DOHH2 (cell line): ENCODE measurements around the gene SLC16A5.

Experiments used
- EZH2phosphoT487 ChIP-seq: fragments of 200-600 bp; sonication (generic); IDR thresholded peaks from 2 replicates; pipeline ENCODE4 v1.6.1; 2017; ENCODE audit warnings: borderline replicate concordance, mild to moderate bottlenecking, antibody characterized with exemption, low read length, moderate library complexity, mixed read lengths
- TF ChIP-seq, protein P1 (sequence below): fragments of 200-600 bp; sonication (generic); IDR thresholded peaks from one replicate; pipeline ENCODE4 v1.5.1; 2014; ENCODE audit warnings: antibody characterized with exemption, mild to moderate bottlenecking, low read depth, low read length; ENCODE audit not compliant: poor library complexity, severe bottlenecking

DNA sequence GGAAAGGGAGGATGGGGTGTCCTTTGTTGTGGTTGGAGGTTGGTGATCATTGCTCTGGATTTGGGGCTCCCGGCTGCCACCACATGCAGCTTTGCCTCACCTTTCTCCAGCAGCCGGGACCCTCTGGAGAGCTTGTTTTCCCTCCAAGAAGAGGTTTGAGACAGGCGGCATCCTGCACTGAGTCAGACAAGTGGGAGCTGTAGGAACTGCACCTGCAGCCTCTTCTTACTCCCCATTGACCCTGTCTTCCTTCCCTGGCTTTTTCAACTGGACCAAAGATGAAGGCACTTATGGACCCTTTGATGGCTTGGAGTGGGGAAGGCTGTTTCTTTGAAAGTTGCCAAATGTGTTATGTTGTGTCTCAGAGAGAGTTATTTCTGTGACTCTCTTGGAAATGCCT is 24.1 kb upstream of the SLC16A5 start:
- TF ChIP-seq, protein P1, sequence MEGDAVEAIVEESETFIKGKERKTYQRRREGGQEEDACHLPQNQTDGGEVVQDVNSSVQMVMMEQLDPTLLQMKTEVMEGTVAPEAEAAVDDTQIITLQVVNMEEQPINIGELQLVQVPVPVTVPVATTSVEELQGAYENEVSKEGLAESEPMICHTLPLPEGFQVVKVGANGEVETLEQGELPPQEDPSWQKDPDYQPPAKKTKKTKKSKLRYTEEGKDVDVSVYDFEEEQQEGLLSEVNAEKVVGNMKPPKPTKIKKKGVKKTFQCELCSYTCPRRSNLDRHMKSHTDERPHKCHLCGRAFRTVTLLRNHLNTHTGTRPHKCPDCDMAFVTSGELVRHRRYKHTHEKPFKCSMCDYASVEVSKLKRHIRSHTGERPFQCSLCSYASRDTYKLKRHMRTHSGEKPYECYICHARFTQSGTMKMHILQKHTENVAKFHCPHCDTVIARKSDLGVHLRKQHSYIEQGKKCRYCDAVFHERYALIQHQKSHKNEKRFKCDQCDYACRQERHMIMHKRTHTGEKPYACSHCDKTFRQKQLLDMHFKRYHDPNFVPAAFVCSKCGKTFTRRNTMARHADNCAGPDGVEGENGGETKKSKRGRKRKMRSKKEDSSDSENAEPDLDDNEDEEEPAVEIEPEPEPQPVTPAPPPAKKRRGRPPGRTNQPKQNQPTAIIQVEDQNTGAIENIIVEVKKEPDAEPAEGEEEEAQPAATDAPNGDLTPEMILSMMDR, result no peak
- TF ChIP-seq EZH2phosphoT487, result no peak
